Body of pancreas (tissue), 4 donors: Measurements from ENCODE around the gene AGMO. TPM values are rescaled to one million over a fixed set of nuclear protein-coding genes. Genes with fewer than 3 reads are reported as not detected.

Experiments
- ATAC-seq: fragments of 150-250 bp; one replicate; pipeline ENCODE4 v1.9.1; 2016
- DNase-seq, 4 donors: peaks; one replicate each; pipeline ENCODE4 v3.0.0-alpha.2; 2019
- H3K27ac ChIP-seq, 4 donors: fragments of 200-600 bp; sonication (generic); 1 replicate in 3 of 4; 2 replicates in 1 of 4; pipeline versions ENCODE4 v1.5.1 to v1.6.1; 2016 to 2019; ENCODE audit warnings: mild to moderate bottlenecking in 1 of 4, mixed read lengths in 1 of 4, moderate library complexity in 1 of 4
- H3K27me3 ChIP-seq, 2 donors: fragments of 200-600 bp; sonication (generic); one replicate each; pipeline ENCODE4 v1.6.0; 2016; ENCODE audit warnings: mild to moderate bottlenecking in 1 of 2
- H3K36me3 ChIP-seq, 2 donors: fragments of 200-600 bp; sonication (generic); replicated peaks in 1 of 2; 2 replicates each; pipeline ENCODE4 v1.5.1; 2016; ENCODE audit warnings: low read depth in 2 of 2; ENCODE audit not compliant: insufficient read depth in 1 of 2
- H3K4me1 ChIP-seq: fragments of 200-600 bp; sonication (generic); one replicate; pipeline ENCODE4 v1.6.0; 2016
- H3K4me3 ChIP-seq, 2 donors: fragments of 200-600 bp; sonication (generic); 1 replicate in 1 of 2; 2 replicates in 1 of 2; pipeline ENCODE4 v1.5.1; 2016 to 2019
- H3K9me3 ChIP-seq, 3 donors: fragments of 200-600 bp; sonication (generic); 1 replicate in 2 of 3; 2 replicates in 1 of 3; pipeline ENCODE4 v1.5.1; 2016
- CTCF ChIP-seq, 7 experiments: fragments of 450-650 bp in 4 of 7; fragments of 200-600 bp in 3 of 7; sonication (generic) in 3 of 7; IDR thresholded peaks; one replicate each; pipeline ENCODE4 v1.5.1; 2016 to 2019; ENCODE audit warnings: antibody characterized with exemption in 7 of 7
- POLR2A ChIP-seq, 3 donors: fragments of 450-650 bp; IDR thresholded peaks; one replicate each; pipeline ENCODE4 v1.6.1; 2016; ENCODE audit warnings: antibody characterized with exemption in 3 of 3, mild to moderate bottlenecking in 2 of 3
- WGBS, 2 donors: methylation state at CpG; one replicate each; pipeline ENCODE4 v1.1.5; 2017; 5-methylcytosine and 5-hydroxymethylcytosine counted together
- intact Hi-C: fragments of 100-400 bp; cut with DNase I; formaldehyde crosslinking; loops from one replicate; pipeline ENCODE4 v1.15.1; 2023
- total RNA-seq, 2 donors: library from RNA; depleted of rRNA; stranded (reverse); fragments of >200 nt; gene quantifications; one replicate each; pipeline ENCODE4 v1.1.0, GENCODE V29; 2016

Gene AGMO
- total RNA-seq, 2 donors from 2014 or later = 0.52 TPM; not detected in 1

- Histone ChIP-seq H3K27me3 (no peaks in the 10 kb centered on the region), H3K4me3 (no peak overlapping the region), H3K27ac (no peak overlapping the region), H3K9me3 (no peaks in the 10 kb centered on the region), H3K4me1 (no peaks in the 10 kb centered on the region), H3K36me3 (no peaks in the 10 kb centered on the region)
- DNase-seq (no peak), ATAC-seq (no peak)
- intact Hi-C loops = no loop called here
- 50 to 66% methylated on average over 5 of the region's 5 CpGs for WGBS, 2 donors
- TF ChIP-seq CTCF (IDR thresholded peaks at IDR 0.05) (no peak), POLR2A (IDR thresholded peaks at IDR 0.05) (no peak)
These were observed 32.6 kb upstream of the AGMO start for GRCh38 chr7:15594461-15594860.

- DNase-seq (no peak), ATAC-seq (no peak)
- H3K4me3 ChIP-seq = no peak overlapping the region
- 58 to 65% methylated on average over 3 of the region's 3 CpGs for WGBS, 2 donors
- H3K36me3 ChIP-seq = no peaks in the 10 kb centered on the region
- no peaks in the 10 kb centered on the region for H3K4me1 ChIP-seq
- intact Hi-C loops = no loop called here
- no peaks in the 10 kb centered on the region for H3K9me3 ChIP-seq
- no peaks in the 10 kb centered on the region for H3K27me3 ChIP-seq
- H3K27ac ChIP-seq = no peak overlapping the region
- TF ChIP-seq CTCF (IDR thresholded peaks at IDR 0.05) (no peak), POLR2A (IDR thresholded peaks at IDR 0.05) (no peak)
These were observed 31.6 kb upstream of the AGMO start for GRCh38 chr7:15593382-15593781.

GRCh38 chr7:15586266-15586665 is 24.5 kb upstream of the AGMO start:
- ATAC-seq (no peak), DNase-seq (no peak)
- Histone ChIP-seq H3K4me1 (no peaks in the 10 kb centered on the region), H3K27me3 (no peaks in the 10 kb centered on the region), H3K9me3 (no peaks in the 10 kb centered on the region), H3K27ac (no peak overlapping the region), H3K36me3 (no peaks in the 10 kb centered on the region), H3K4me3 (no peak overlapping the region)
- WGBS, 2 donors = 87 to 90% methylated on average over 4 of the region's 4 CpGs
- intact Hi-C loops = no loop called here
- no peak for TF ChIP-seq POLR2A (IDR thresholded peaks at IDR 0.05)
- TF ChIP-seq CTCF (IDR thresholded peaks at IDR 0.05) = no peak

GRCh38 chr7:15584575-15584974 is 22.8 kb upstream of the AGMO start:
- Histone ChIP-seq H3K4me3 (no peak overlapping the region), H3K27me3 (no peaks in the 10 kb centered on the region), H3K36me3 (no peaks in the 10 kb centered on the region), H3K9me3 (no peaks in the 10 kb centered on the region), H3K27ac (no peak overlapping the region), H3K4me1 (no peaks in the 10 kb centered on the region)
- TF ChIP-seq CTCF (IDR thresholded peaks at IDR 0.05) (no peak), POLR2A (IDR thresholded peaks at IDR 0.05) (no peak)
- ATAC-seq (no peak), DNase-seq (no peak)
- intact Hi-C loops = no loop called here
- 76 to 86% methylated on average over 3 of the region's 3 CpGs for WGBS, 2 donors

GRCh38 chr7:15582773-15583172 is 21.0 kb upstream of the AGMO start:
- 84 to 94% methylated on average over 1 of the region's 1 CpG for WGBS, 2 donors
- Histone ChIP-seq H3K27me3 (no peaks in the 10 kb centered on the region), H3K9me3 (no peaks in the 10 kb centered on the region), H3K4me1 (no peaks in the 10 kb centered on the region), H3K27ac (no peak overlapping the region), H3K4me3 (no peak overlapping the region), H3K36me3 (no peaks in the 10 kb centered on the region)
- DNase-seq (no peak), ATAC-seq (no peak)
- no peak for TF ChIP-seq POLR2A (IDR thresholded peaks at IDR 0.05)
- intact Hi-C loops = no loop called here
